Measurements from ENCODE around the gene CCDC85A.

GRCh38 chr2:56167616-56168562 is 15.9 kb upstream of the CCDC85A start:
- TF ChIP-seq EZH2 (IDR thresholded peaks at IDR 0.05; ENCODE audit: insufficient read depth, poor library complexity, severe bottlenecking) (no peak), EZH2phosphoT487 (IDR thresholded peaks at IDR 0.05; ENCODE audit: insufficient read depth, low read depth) (no peak)
